Body of pancreas (tissue), 4 donors: ENCODE results near the gene PRKCB.

Source experiments
- CTCF ChIP-seq, 7 experiments: fragments of 450-650 bp in 4 of 7; fragments of 200-600 bp in 3 of 7; sonication (generic) in 3 of 7; IDR thresholded peaks; one replicate each; pipeline ENCODE4 v1.5.1; 2016 to 2019; ENCODE audit warnings: antibody characterized with exemption in 7 of 7
- POLR2A ChIP-seq, 3 donors: fragments of 450-650 bp; IDR thresholded peaks; one replicate each; pipeline ENCODE4 v1.6.1; 2016; ENCODE audit warnings: antibody characterized with exemption in 3 of 3, mild to moderate bottlenecking in 2 of 3

- TF ChIP-seq POLR2A (IDR thresholded peaks at IDR 0.05) (no peak), CTCF (IDR thresholded peaks at IDR 0.05) (no peak)
Observed at GRCh38 chr16:24124291-24124690, 288.5 kb downstream of the PRKCB start.
